GM21515 (cell line): ENCODE data around the gene PURB.
A peak's percentile ranks its signal among the peaks of the same experiment; 100 is the strongest.
"Not testable (repeated sequence)": the region's sequence is repeated elsewhere in the genome, so short reads cannot be mapped to it uniquely, and the experiment has no call there.

Experiments used
- ATAC-seq: cut with Tn5 transposase; IDR thresholded peaks from one replicate; pipeline ENCODE4 v1.9.1; 2021; ENCODE audit not compliant: unreplicated experiment

Gene PURB

GRCh38 chr7:44893710-44894234, 8.4 kb upstream of the PURB start:
- ATAC-seq = no peak

GRCh38 chr7:44891791-44892190, 6.5 kb upstream of the PURB start:
- ATAC-seq = no peak

- ATAC-seq = no peak
These were observed 6.0 kb upstream of the PURB start for GRCh38 chr7:44891372-44891771.

- no peak for ATAC-seq
These were observed 3.9 kb upstream of the PURB start for GRCh38 chr7:44889086-44889781.

GRCh38 chr7:44887293-44887692, 2.0 kb upstream of the PURB start:
- no peak for ATAC-seq

GRCh38 chr7:44884621-44885393, 523 bp downstream of the PURB start:
- ATAC-seq = peak; percentile 21

- no peak for ATAC-seq
These were observed 1.2 kb downstream of the PURB start for GRCh38 chr7:44883961-44884620.

- ATAC-seq = no peak
These were observed 2.4 kb downstream of the PURB start for GRCh38 chr7:44882899-44883298.

GRCh38 chr7:44881610-44882009, 3.7 kb downstream of the PURB start:
- no peak for ATAC-seq

- ATAC-seq = no peak
These were observed 4.2 kb downstream of the PURB start for GRCh38 chr7:44881066-44881600.

- no peak for ATAC-seq
These were observed 4.9 kb downstream of the PURB start for GRCh38 chr7:44880317-44881018.

GRCh38 chr7:44876393-44876792, 8.9 kb downstream of the PURB start:
- no peak for ATAC-seq

- no peak for ATAC-seq
These were observed 10.1 kb downstream of the PURB start for GRCh38 chr7:44875241-44875640.

- ATAC-seq = no peak
These were observed 12.5 kb downstream of the PURB start for GRCh38 chr7:44872787-44873186.

- not testable (repeated sequence) for ATAC-seq
These were observed 13.4 kb downstream of the PURB start for GRCh38 chr7:44871918-44872317.

- ATAC-seq = not testable (repeated sequence)
These were observed 14.6 kb downstream of the PURB start for GRCh38 chr7:44870780-44871179.

GRCh38 chr7:44870336-44870735, 15.0 kb downstream of the PURB start:
- not testable (repeated sequence) for ATAC-seq

- no peak for ATAC-seq
These were observed 18.0 kb downstream of the PURB start for GRCh38 chr7:44867073-44867995.

- not testable (repeated sequence) for ATAC-seq
These were observed 23.4 kb downstream of the PURB start for GRCh38 chr7:44861949-44862348.

- ATAC-seq = no peak
These were observed 27.2 kb downstream of the PURB start for GRCh38 chr7:44858161-44858560.
